ENCODE data around the gene RSRC1.

The RSRC1 gene

GRCh38 chr3:158418035-158418434 is 308.1 kb downstream of the RSRC1 start:
- H3K36me3 ChIP-seq (ENCODE audit: control insufficient read depth in 1 of 2, insufficient read depth in 2 of 2, low read depth in 1 of 2, low read length in 2 of 2), result no peaks in the 10 kb centered on the region
- no peak overlapping the region for H3K14ac ChIP-seq (ENCODE audit: low read length in 2 of 2)
- peaks cover 1% of the 10 kb centered on the region for H3K4me1 ChIP-seq (ENCODE audit: control insufficient read depth, insufficient read depth, low read depth, low read length)

GRCh38 chr3:158419820-158420653 is 310.1 kb downstream of the RSRC1 start:
- Histone ChIP-seq H3K4me2 (ENCODE audit: low read length, poor library complexity, severe bottlenecking) (no peak overlapping the region), H3K18ac (ENCODE audit: low read depth in 1 of 2, low read length in 2 of 2) (no peak overlapping the region), H3K23ac (ENCODE audit: low read length in 2 of 2) (no peak overlapping the region), H3K4me3 (ENCODE audit: insufficient read depth in 1 of 2, low read depth in 1 of 2, low read length in 2 of 2) (no peak overlapping the region), H3K4me1 (ENCODE audit: control insufficient read depth, insufficient read depth, low read depth, low read length) (peaks cover 1% of the 10 kb centered on the region), H2BK12ac (ENCODE audit: low read length in 2 of 2) (no peak overlapping the region), H3K14ac (ENCODE audit: low read length in 2 of 2) (no peak overlapping the region), H2AFZ (ENCODE audit: low read depth, low read length) (no peak overlapping the region), H3K4ac (ENCODE audit: low read depth in 1 of 2, low read length in 2 of 2) (no peak overlapping the region), H2AK5ac (ENCODE audit: low read length, severe bottlenecking) (peak overlapping the region; percentile 93), H2BK120ac (ENCODE audit: low read depth, low read length) (no peak overlapping the region), H2BK15ac (ENCODE audit: low read depth, poor library complexity, severe bottlenecking) (no peak overlapping the region), H3K27me3 (ENCODE audit: control insufficient read depth in 1 of 2, insufficient read depth in 1 of 2, low read length in 2 of 2) (no peaks in the 10 kb centered on the region), H3K36me3 (ENCODE audit: control insufficient read depth in 1 of 2, insufficient read depth in 2 of 2, low read depth in 1 of 2, low read length in 2 of 2) (no peaks in the 10 kb centered on the region), H3K9me3 (ENCODE audit: control insufficient read depth, low read length) (no peaks in the 10 kb centered on the region), H3K9ac (ENCODE audit: low read length) (no peak overlapping the region), H4K91ac (ENCODE audit: low read length) (no peak overlapping the region), H3K79me1 (replicated peaks; ENCODE audit: low read length, poor library complexity, severe bottlenecking) (peaks cover 2% of the 10 kb centered on the region), H4K8ac (ENCODE audit: low read length) (no peak overlapping the region), H3K27ac (ENCODE audit: low read length, poor library complexity, severe bottlenecking) (peak overlapping the region; percentile 39), H2BK5ac (ENCODE audit: low read depth, low read length, poor library complexity, severe bottlenecking) (no peak overlapping the region)
- 100% methylated on average over 3 of the region's 5 CpGs for WGBS
- no peak for DNase-seq

More at GRCh38 chr3:158418035-158418434, 308.1 kb downstream of the RSRC1 start:
- no peak overlapping the region for H2AFZ ChIP-seq (ENCODE audit: low read depth, low read length)
- H2BK12ac ChIP-seq (ENCODE audit: low read length in 2 of 2), result no peak overlapping the region
- H3K9ac ChIP-seq (ENCODE audit: low read length), result no peak overlapping the region
- H3K9me3 ChIP-seq (ENCODE audit: control insufficient read depth, low read length), result no peaks in the 10 kb centered on the region
- no peak overlapping the region for H2BK15ac ChIP-seq (ENCODE audit: low read depth, poor library complexity, severe bottlenecking)
- no peak overlapping the region for H3K18ac ChIP-seq (ENCODE audit: low read depth in 1 of 2, low read length in 2 of 2)
- no peak overlapping the region for H3K4me3 ChIP-seq (ENCODE audit: insufficient read depth in 1 of 2, low read depth in 1 of 2, low read length in 2 of 2)
- no peak overlapping the region for H3K4ac ChIP-seq (ENCODE audit: low read depth in 1 of 2, low read length in 2 of 2)
- no peak for DNase-seq
- no peak overlapping the region for H4K91ac ChIP-seq (ENCODE audit: low read length)
- no peaks in the 10 kb centered on the region for H3K27me3 ChIP-seq (ENCODE audit: control insufficient read depth in 1 of 2, insufficient read depth in 1 of 2, low read length in 2 of 2)
- no peak overlapping the region for H2BK120ac ChIP-seq (ENCODE audit: low read depth, low read length)
- H3K4me2 ChIP-seq (ENCODE audit: low read length, poor library complexity, severe bottlenecking), result no peak overlapping the region
- H2BK5ac ChIP-seq (ENCODE audit: low read depth, low read length, poor library complexity, severe bottlenecking), result no peak overlapping the region
- no peak overlapping the region for H4K8ac ChIP-seq (ENCODE audit: low read length)
- no peak overlapping the region for H3K23ac ChIP-seq (ENCODE audit: low read length in 2 of 2)
- peaks cover 2% of the 10 kb centered on the region for H3K79me1 ChIP-seq (replicated peaks; ENCODE audit: low read length, poor library complexity, severe bottlenecking)
- H3K27ac ChIP-seq (ENCODE audit: low read length, poor library complexity, severe bottlenecking), result no peak overlapping the region
- no peak overlapping the region for H2AK5ac ChIP-seq (ENCODE audit: low read length, severe bottlenecking)

- no peak overlapping the region for H3K18ac ChIP-seq (ENCODE audit: low read depth in 1 of 2, low read length in 2 of 2)
Measured at GRCh38 chr3:158420654-158421396, 310.9 kb downstream of the RSRC1 start.

GRCh38 chr3:158430448-158430847 is 320.6 kb downstream of the RSRC1 start:
- no peak overlapping the region for H2BK15ac ChIP-seq (ENCODE audit: low read depth, poor library complexity, severe bottlenecking)
- H3K36me3 ChIP-seq (ENCODE audit: control insufficient read depth in 1 of 2, insufficient read depth in 2 of 2, low read depth in 1 of 2, low read length in 2 of 2), result no peaks in the 10 kb centered on the region
- H3K4me1 ChIP-seq (ENCODE audit: control insufficient read depth, insufficient read depth, low read depth, low read length), result peaks cover 2% of the 10 kb centered on the region
- H3K27ac ChIP-seq (ENCODE audit: low read length, poor library complexity, severe bottlenecking), result peak overlapping the region; percentile 23
- WGBS, result 100% methylated on average over 1 of the region's 1 CpG
- no peaks in the 10 kb centered on the region for H3K9me3 ChIP-seq (ENCODE audit: control insufficient read depth, low read length)
- no peak overlapping the region for H3K4me3 ChIP-seq (ENCODE audit: insufficient read depth in 1 of 2, low read depth in 1 of 2, low read length in 2 of 2)
- H3K14ac ChIP-seq (ENCODE audit: low read length in 2 of 2), result no peak overlapping the region
- H2BK12ac ChIP-seq (ENCODE audit: low read length in 2 of 2), result no peak overlapping the region
- H2AFZ ChIP-seq (ENCODE audit: low read depth, low read length), result no peak overlapping the region
- no peak overlapping the region for H3K18ac ChIP-seq (ENCODE audit: low read depth in 1 of 2, low read length in 2 of 2)
- H2BK120ac ChIP-seq (ENCODE audit: low read depth, low read length), result no peak overlapping the region
- H4K8ac ChIP-seq (ENCODE audit: low read length), result no peak overlapping the region
- H3K4ac ChIP-seq (ENCODE audit: low read depth in 1 of 2, low read length in 2 of 2), result no peak overlapping the region
- no peak overlapping the region for H4K91ac ChIP-seq (ENCODE audit: low read length)
- no peak overlapping the region for H2BK5ac ChIP-seq (ENCODE audit: low read depth, low read length, poor library complexity, severe bottlenecking)
- no peak overlapping the region for H2AK5ac ChIP-seq (ENCODE audit: low read length, severe bottlenecking)
- no peak overlapping the region for H3K23ac ChIP-seq (ENCODE audit: low read length in 2 of 2)
- peaks cover 1% of the 10 kb centered on the region for H3K79me1 ChIP-seq (replicated peaks; ENCODE audit: low read length, poor library complexity, severe bottlenecking)
- no peaks in the 10 kb centered on the region for H3K27me3 ChIP-seq (ENCODE audit: control insufficient read depth in 1 of 2, insufficient read depth in 1 of 2, low read length in 2 of 2)
- DNase-seq, result no peak
- no peak overlapping the region for H3K4me2 ChIP-seq (ENCODE audit: low read length, poor library complexity, severe bottlenecking)
- no peak overlapping the region for H3K9ac ChIP-seq (ENCODE audit: low read length)

More at GRCh38 chr3:158420654-158421396, 310.9 kb downstream of the RSRC1 start:
- Histone ChIP-seq H3K27me3 (ENCODE audit: control insufficient read depth in 1 of 2, insufficient read depth in 1 of 2, low read length in 2 of 2) (no peaks in the 10 kb centered on the region), H2BK12ac (ENCODE audit: low read length in 2 of 2) (no peak overlapping the region), H3K27ac (ENCODE audit: low read length, poor library complexity, severe bottlenecking) (peak overlapping the region; percentile 60), H2BK15ac (ENCODE audit: low read depth, poor library complexity, severe bottlenecking) (no peak overlapping the region), H3K23ac (ENCODE audit: low read length in 2 of 2) (no peak overlapping the region), H3K79me1 (replicated peaks; ENCODE audit: low read length, poor library complexity, severe bottlenecking) (peaks cover 2% of the 10 kb centered on the region), H4K91ac (ENCODE audit: low read length) (no peak overlapping the region), H2AFZ (ENCODE audit: low read depth, low read length) (no peak overlapping the region), H3K4me3 (ENCODE audit: insufficient read depth in 1 of 2, low read depth in 1 of 2, low read length in 2 of 2) (no peak overlapping the region), H3K4ac (ENCODE audit: low read depth in 1 of 2, low read length in 2 of 2) (no peak overlapping the region), H2AK5ac (ENCODE audit: low read length, severe bottlenecking) (no peak overlapping the region), H3K9ac (ENCODE audit: low read length) (peak overlapping the region; percentile 26), H3K4me1 (ENCODE audit: control insufficient read depth, insufficient read depth, low read depth, low read length) (peaks cover 1% of the 10 kb centered on the region), H3K14ac (ENCODE audit: low read length in 2 of 2) (no peak overlapping the region), H2BK5ac (ENCODE audit: low read depth, low read length, poor library complexity, severe bottlenecking) (no peak overlapping the region), H3K4me2 (ENCODE audit: low read length, poor library complexity, severe bottlenecking) (no peak overlapping the region), H4K8ac (ENCODE audit: low read length) (no peak overlapping the region), H3K36me3 (ENCODE audit: control insufficient read depth in 1 of 2, insufficient read depth in 2 of 2, low read depth in 1 of 2, low read length in 2 of 2) (no peaks in the 10 kb centered on the region), H3K9me3 (ENCODE audit: control insufficient read depth, low read length) (no peaks in the 10 kb centered on the region), H2BK120ac (ENCODE audit: low read depth, low read length) (no peak overlapping the region)
- 97% methylated on average over 3 of the region's 3 CpGs for WGBS
- DNase-seq, result peak; percentile 58

All from mesenchymal stem cell (in vitro differentiated cells and primary cell).